WERI-Rb-1 (cell line): Measurements from ENCODE around the gene NAT10.

ENCODE experiments used
- DNase-seq: peaks from one replicate; pipeline ENCODE4 v3.0.0-alpha.2; 2020
- H3K27ac ChIP-seq: fragments of 250-450 bp; sonication (Bioruptor Pico); 2 replicates; pipeline ENCODE4 v1.5.1; 2020; ENCODE audit warnings: mild to moderate bottlenecking, moderate library complexity
- H3K27me3 ChIP-seq: fragments of 250-450 bp; sonication (Bioruptor Pico); 2 replicates; pipeline ENCODE4 v1.5.1; 2021; ENCODE audit warnings: mild to moderate bottlenecking, low read depth, moderate library complexity; ENCODE audit not compliant: insufficient read depth, severe bottlenecking
- H3K36me3 ChIP-seq: fragments of 250-450 bp; sonication (Bioruptor Pico); 2 replicates; pipeline ENCODE4 v1.5.1; 2020; ENCODE audit warnings: mild to moderate bottlenecking, moderate library complexity
- H3K4me3 ChIP-seq: 2 replicates; pipeline ENCODE4 v1.5.1; 2011; ENCODE audit warnings: low read depth, mild to moderate bottlenecking, control low read depth, low read length
- H3K9me3 ChIP-seq: fragments of 250-450 bp; sonication (Bioruptor Pico); 2 replicates; pipeline ENCODE4 v1.5.1; 2021; ENCODE audit warnings: mild to moderate bottlenecking, moderate library complexity; ENCODE audit not compliant: severe bottlenecking
- TF ChIP-seq, protein P1 (sequence below): IDR thresholded peaks from 2 replicates; pipeline ENCODE4 v1.5.1; 2011; ENCODE audit warnings: low read depth, mild to moderate bottlenecking, control low read depth, inconsistent platforms, low read length

NAT10 gene

DNA sequence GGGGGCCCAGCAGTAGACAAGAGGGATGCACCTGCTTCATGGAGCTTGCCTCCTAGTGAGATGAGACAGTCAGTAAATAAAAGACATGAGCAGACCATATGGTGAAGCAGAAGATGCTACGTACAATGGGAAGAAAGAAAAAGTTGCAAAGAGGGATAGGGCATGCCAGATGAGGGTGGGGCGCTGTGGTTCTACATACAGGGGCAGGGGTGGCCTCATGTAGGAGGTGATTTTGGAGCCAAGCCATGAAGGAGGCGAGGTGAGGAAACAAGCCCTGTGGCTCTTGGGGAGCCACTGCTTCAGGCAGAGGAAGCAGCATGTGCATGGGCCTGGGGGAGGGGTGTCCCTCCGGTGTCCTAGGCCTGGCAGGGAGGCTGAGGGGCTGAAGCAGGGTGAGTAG lies 15.2 kb downstream of the NAT10 start:
- TF ChIP-seq, protein P1, sequence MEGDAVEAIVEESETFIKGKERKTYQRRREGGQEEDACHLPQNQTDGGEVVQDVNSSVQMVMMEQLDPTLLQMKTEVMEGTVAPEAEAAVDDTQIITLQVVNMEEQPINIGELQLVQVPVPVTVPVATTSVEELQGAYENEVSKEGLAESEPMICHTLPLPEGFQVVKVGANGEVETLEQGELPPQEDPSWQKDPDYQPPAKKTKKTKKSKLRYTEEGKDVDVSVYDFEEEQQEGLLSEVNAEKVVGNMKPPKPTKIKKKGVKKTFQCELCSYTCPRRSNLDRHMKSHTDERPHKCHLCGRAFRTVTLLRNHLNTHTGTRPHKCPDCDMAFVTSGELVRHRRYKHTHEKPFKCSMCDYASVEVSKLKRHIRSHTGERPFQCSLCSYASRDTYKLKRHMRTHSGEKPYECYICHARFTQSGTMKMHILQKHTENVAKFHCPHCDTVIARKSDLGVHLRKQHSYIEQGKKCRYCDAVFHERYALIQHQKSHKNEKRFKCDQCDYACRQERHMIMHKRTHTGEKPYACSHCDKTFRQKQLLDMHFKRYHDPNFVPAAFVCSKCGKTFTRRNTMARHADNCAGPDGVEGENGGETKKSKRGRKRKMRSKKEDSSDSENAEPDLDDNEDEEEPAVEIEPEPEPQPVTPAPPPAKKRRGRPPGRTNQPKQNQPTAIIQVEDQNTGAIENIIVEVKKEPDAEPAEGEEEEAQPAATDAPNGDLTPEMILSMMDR = no peak
- no peak overlapping the region for H3K27ac ChIP-seq
- peaks cover 77% of the 10 kb centered on the region for H3K36me3 ChIP-seq
- no peak overlapping the region for H3K4me3 ChIP-seq
- no peaks in the 10 kb centered on the region for H3K27me3 ChIP-seq
- DNase-seq = no peak
- no peaks in the 10 kb centered on the region for H3K9me3 ChIP-seq

DNA sequence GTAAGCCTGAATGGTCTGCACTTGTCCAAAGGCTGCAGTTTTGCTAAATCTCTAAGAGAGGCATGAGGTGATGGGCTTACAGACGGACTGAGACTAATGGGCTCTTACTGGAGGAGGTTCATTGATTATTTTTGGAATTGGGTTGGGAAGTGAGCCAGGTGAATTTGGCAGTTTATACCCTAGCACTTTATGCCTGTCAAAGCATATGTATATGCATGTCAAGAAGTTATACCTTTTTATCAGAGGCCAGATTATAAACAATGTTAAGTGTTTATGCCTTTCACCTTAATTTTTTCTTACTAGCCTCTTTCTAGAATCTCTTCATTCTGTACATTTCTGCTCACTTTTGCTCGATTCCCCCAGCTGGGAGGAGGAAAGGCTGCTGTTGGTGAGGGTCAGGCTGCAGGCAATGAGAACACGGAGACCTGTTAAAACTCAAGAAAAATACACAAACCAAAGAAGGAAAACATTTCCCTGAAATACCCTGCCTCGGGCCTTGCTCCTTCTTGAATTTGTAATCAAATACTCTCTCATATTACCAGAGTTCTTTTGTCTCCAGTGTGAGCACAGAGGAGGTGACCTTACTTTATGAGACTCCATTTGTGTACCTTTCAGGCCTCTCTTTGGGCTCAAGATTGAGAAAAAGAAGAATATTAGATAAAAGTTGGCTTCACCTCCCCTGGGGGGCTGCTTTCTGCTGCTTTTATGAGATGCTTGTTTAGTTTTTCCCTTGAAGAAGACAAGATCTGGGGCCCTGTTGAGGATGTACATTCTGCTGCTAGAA lies 19.6 kb downstream of the NAT10 start:
- no peaks in the 10 kb centered on the region for H3K27me3 ChIP-seq
- TF ChIP-seq, protein P1 = no peak
- no peaks in the 10 kb centered on the region for H3K9me3 ChIP-seq
- no peak overlapping the region for H3K4me3 ChIP-seq
- H3K36me3 ChIP-seq = peaks cover 68% of the 10 kb centered on the region
- H3K27ac ChIP-seq = no peak overlapping the region
- no peak for DNase-seq

DNA sequence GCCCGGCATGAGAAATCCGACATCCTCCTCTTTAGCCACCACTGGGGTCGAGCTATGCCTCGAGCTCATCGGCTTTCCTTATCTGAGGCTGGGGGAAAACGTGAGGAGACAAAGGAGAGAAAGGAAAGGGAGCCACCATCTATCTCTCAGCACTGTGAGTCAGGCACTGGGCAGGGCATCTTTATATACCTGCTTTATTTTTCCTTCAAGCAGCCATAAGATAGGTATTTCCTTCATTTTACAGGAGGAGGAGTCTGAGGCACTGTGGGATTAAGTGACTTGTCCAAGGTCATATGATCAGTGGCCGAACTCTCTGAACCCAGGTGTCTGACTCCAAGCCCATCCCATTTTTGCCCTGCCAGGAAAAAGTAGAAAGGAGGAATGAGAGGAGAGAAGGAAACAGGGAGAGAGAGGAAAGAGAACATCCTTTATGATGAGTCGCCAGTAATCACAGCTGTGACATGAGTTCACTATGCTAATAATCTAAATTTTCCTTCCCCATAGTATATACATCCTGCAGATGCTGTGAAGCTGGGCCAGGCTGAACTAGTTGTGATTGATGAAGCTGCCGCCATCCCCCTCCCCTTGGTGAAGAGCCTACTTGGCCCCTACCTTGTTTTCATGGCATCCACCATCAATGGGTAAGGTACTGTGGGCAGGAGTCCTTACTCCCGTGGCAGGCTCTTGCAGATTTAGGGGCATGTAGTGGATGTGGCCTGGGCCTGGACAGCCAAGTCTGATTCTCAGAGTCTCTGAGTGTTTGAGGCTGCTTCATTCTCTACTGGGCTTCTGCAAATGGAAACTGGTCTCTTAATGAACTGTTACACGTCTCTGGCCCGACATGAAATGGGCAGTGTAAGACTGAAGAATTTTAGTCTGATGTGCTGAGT lies 21.8 kb downstream of the NAT10 start:
- Histone ChIP-seq H3K27me3 (no peaks in the 10 kb centered on the region), H3K9me3 (no peaks in the 10 kb centered on the region), H3K36me3 (peaks cover 76% of the 10 kb centered on the region), H3K27ac (no peak overlapping the region), H3K4me3 (no peak overlapping the region)
- TF ChIP-seq, protein P1 = no peak
- no peak for DNase-seq

DNA sequence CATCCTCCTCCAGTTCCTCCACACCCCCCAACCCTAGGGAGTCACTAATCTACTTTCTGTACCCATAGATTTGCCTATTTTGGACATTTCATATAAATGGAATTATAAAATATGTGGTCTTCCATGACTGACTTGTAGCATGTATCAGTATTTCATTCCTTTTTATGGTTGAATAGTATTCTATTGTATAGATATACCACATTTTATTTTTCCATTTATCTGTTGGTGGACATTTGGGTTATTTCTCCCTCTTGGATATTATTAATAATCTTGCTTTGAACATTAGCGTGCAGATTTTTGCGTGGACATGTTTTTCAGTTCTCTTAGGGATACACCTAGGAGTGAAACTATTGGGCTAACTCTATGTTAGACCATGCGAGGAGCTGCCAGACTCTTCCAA lies 23.4 kb downstream of the NAT10 start:
- no peaks in the 10 kb centered on the region for H3K27me3 ChIP-seq
- TF ChIP-seq, protein P1 = no peak
- no peak overlapping the region for H3K4me3 ChIP-seq
- no peaks in the 10 kb centered on the region for H3K9me3 ChIP-seq
- no peak overlapping the region for H3K27ac ChIP-seq
- H3K36me3 ChIP-seq = peaks cover 71% of the 10 kb centered on the region
- no peak for DNase-seq

DNA sequence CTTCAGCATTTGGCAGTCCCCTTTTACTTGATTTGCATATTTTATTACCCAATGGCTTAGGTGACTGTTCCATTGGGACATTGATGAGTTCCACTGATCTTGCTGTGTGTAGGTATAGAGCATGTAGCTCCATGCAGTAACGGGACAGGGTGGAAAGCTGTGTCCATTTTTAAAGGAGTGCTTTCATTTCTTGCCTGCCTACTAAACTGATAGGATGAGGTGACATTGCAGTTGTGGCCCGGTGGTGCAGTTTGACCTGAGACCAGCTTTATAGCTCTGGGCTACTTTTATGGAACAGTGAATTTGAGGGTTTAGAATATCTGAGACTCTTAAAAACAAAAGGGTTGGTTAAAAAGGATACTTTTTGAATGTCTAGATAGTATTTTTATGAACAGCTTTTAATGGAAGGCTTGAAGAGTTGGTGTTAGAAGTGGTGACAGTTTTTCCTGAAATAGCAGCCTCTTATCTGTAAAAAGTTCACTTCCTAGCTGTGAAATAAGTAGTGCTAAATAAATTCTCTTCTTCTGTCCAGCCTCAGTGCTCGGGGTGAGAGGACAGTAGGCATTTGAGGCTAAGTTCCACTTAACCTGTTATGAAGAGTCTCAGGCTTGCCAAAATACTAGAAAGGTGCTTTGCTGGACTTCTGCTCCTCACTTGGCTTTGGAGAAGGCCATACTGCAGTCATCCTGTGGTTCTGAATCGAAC lies 27.0 kb downstream of the NAT10 start:
- DNase-seq = no peak
- TF ChIP-seq, protein P1 = no peak
- no peaks in the 10 kb centered on the region for H3K9me3 ChIP-seq
- H3K27me3 ChIP-seq = no peaks in the 10 kb centered on the region
- peaks cover 65% of the 10 kb centered on the region for H3K36me3 ChIP-seq
- no peak overlapping the region for H3K27ac ChIP-seq
- H3K4me3 ChIP-seq = no peak overlapping the region
